Measurements from ENCODE around the gene COL27A1.
"Not testable (repeated sequence)": the region's sequence is repeated elsewhere in the genome, so short reads cannot be mapped to it uniquely, and the experiment has no call there.

Gene COL27A1

DNA sequence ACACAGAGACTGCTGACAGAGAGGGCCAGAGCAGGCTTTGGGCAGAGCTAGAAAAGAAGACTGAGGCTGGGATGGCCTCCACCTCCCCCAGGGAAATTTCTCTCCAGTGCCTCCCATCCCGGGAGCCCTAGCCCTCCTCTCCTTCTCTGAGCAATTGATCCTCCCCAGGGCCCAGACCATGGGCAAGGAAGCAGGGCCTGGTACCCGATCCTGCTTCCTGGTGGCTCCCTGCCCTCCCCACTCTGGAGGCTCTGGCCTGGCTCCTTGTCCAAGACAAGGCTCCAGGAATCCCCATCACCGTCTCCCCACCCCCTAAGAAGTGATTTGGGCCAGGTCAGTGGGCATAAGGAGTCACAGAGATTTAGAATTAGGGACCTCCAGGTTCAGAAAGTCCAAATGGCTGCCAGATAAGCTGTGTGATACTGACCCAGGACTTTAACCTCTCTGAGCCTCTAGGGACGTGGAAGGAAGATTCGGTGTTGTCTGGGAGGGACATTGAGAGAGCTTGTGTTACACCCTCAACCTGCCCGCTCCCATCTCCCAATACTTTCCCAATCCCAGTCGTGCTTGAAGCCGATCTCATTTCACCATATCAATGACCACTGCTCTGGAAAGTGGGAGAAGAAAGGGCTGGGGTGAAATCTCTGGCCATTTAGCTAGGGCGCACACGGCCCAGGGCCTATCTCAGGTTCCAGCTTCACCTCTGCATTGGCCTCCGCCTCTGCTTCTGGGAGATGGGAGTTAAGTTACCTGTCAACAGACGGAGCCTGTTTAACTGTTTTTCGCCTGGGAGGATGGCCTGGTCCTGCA lies 30.5 kb upstream of the COL27A1 start:
- H3K27me3 ChIP-seq (ENCODE audit: insufficient read depth, poor library complexity, severe bottlenecking) = no peaks in the 10 kb centered on the region
- TF ChIP-seq, protein P1, sequence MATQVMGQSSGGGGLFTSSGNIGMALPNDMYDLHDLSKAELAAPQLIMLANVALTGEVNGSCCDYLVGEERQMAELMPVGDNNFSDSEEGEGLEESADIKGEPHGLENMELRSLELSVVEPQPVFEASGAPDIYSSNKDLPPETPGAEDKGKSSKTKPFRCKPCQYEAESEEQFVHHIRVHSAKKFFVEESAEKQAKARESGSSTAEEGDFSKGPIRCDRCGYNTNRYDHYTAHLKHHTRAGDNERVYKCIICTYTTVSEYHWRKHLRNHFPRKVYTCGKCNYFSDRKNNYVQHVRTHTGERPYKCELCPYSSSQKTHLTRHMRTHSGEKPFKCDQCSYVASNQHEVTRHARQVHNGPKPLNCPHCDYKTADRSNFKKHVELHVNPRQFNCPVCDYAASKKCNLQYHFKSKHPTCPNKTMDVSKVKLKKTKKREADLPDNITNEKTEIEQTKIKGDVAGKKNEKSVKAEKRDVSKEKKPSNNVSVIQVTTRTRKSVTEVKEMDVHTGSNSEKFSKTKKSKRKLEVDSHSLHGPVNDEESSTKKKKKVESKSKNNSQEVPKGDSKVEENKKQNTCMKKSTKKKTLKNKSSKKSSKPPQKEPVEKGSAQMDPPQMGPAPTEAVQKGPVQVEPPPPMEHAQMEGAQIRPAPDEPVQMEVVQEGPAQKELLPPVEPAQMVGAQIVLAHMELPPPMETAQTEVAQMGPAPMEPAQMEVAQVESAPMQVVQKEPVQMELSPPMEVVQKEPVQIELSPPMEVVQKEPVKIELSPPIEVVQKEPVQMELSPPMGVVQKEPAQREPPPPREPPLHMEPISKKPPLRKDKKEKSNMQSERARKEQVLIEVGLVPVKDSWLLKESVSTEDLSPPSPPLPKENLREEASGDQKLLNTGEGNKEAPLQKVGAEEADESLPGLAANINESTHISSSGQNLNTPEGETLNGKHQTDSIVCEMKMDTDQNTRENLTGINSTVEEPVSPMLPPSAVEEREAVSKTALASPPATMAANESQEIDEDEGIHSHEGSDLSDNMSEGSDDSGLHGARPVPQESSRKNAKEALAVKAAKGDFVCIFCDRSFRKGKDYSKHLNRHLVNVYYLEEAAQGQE (IDR thresholded peaks at IDR 0.05; ENCODE audit: insufficient replicate concordance, low read depth) = no peak
- TF ChIP-seq CTCF (IDR thresholded peaks at IDR 0.05; ENCODE audit: insufficient read depth, low read length) (no peak), GABPA (IDR thresholded peaks at IDR 0.05; ENCODE audit: low read depth) (no peak), POLR2AphosphoS5 (IDR thresholded peaks at IDR 0.05; ENCODE audit: low read depth) (no peak), SPI1 (IDR thresholded peaks at IDR 0.05; ENCODE audit: borderline replicate concordance, low read depth) (no peak)
- H3K27ac ChIP-seq (replicated peaks) = no peak overlapping the region
- no peak overlapping the region for H3K4me3 ChIP-seq (replicated peaks; ENCODE audit: insufficient read depth, low read length)
- no peak for DNase-seq (ENCODE audit: low read depth in 1 of 2, low spot score in 1 of 2)

GRCh38 chr9:114125476-114126013 lies 29.8 kb upstream of the COL27A1 start:
- TF ChIP-seq SPI1 (IDR thresholded peaks at IDR 0.05; ENCODE audit: borderline replicate concordance, low read depth) = no peak
- TF ChIP-seq POLR2AphosphoS5 (IDR thresholded peaks at IDR 0.05; ENCODE audit: low read depth) = no peak
- no peak for TF ChIP-seq CTCF (IDR thresholded peaks at IDR 0.05; ENCODE audit: insufficient read depth, low read length)
- TF ChIP-seq, protein P1 (IDR thresholded peaks at IDR 0.05; ENCODE audit: insufficient replicate concordance, low read depth) = no peak
- no peak for TF ChIP-seq GABPA (IDR thresholded peaks at IDR 0.05; ENCODE audit: low read depth)
- no peaks in the 10 kb centered on the region for H3K27me3 ChIP-seq (ENCODE audit: insufficient read depth, poor library complexity, severe bottlenecking)

DNA sequence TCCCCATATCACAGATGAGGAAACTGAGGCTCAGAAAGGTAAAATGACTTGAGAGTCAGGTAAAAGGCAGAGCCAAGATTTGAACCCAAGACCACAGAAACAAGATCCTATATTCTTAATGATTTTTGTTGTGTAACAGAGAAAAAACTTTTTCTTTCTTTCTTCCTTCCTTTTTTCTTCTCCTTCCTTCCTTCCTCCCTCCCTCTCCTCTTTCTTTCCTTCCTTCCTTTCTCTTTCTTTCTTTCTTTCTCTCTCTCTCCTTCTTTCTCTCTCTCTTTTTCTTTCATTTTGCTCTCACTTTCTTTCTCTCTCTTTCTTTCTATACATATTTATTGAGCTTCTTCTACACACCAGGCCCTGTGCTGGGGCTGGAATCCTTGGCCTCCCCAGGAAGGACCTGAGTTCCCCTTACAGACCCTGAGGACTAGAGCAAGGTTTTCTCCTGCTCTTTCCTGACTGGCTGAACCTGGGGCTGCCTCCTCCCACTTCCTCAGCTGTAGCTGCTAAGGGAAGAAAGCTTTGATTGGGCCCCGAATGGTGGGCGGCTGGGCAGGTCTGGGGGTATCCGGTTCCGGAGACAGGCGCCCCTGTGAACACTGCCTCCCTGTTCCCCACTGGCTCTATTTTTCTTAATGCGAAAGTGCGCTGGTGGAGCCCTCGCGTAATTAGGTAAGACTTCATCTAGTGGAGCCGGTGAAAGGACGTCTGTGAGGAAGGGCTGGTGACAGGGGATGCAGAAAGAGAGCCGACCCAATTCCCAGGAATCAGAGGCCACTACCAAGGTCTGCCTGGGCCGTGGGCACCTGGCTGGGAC lies 28.9 kb upstream of the COL27A1 start:
- Histone ChIP-seq H3K4me3 (replicated peaks; ENCODE audit: insufficient read depth, low read length) (no peak overlapping the region), H3K27ac (replicated peaks) (no peak overlapping the region), H3K27me3 (ENCODE audit: insufficient read depth, poor library complexity, severe bottlenecking) (no peaks in the 10 kb centered on the region)
- TF ChIP-seq CTCF (IDR thresholded peaks at IDR 0.05; ENCODE audit: insufficient read depth, low read length) (no peak), GABPA (IDR thresholded peaks at IDR 0.05; ENCODE audit: low read depth) (no peak), SPI1 (IDR thresholded peaks at IDR 0.05; ENCODE audit: borderline replicate concordance, low read depth) (no peak), POLR2AphosphoS5 (IDR thresholded peaks at IDR 0.05; ENCODE audit: low read depth) (no peak)
- TF ChIP-seq, protein P1 (IDR thresholded peaks at IDR 0.05; ENCODE audit: insufficient replicate concordance, low read depth) = no peak
- no peak for DNase-seq (ENCODE audit: low read depth in 1 of 2, low spot score in 1 of 2)

More at GRCh38 chr9:114125476-114126013, 29.8 kb upstream of the COL27A1 start:
- H3K4me3 ChIP-seq (replicated peaks; ENCODE audit: insufficient read depth, low read length) = no peak overlapping the region
- H3K27ac ChIP-seq (replicated peaks) = no peak overlapping the region
- DNase-seq (ENCODE audit: low read depth in 1 of 2, low spot score in 1 of 2) = no peak

- not testable (repeated sequence) for H3K27ac ChIP-seq (replicated peaks); H3K27me3 ChIP-seq (ENCODE audit: insufficient read depth, poor library complexity, severe bottlenecking); DNase-seq (ENCODE audit: low read depth in 1 of 2, low spot score in 1 of 2); H3K4me3 ChIP-seq (replicated peaks; ENCODE audit: insufficient read depth, low read length)
Observed at GRCh38 chr9:114128759-114129158, 26.6 kb upstream of the COL27A1 start.
